Mammary epithelial cell (primary cell): ENCODE results near the gene RHBDF1.

Experiments
- CTCF ChIP-seq, 2 donors: IDR thresholded peaks in 1 of 2; conservative IDR thresholded peaks in 1 of 2; 2 replicates each; pipeline ENCODE4 v1.5.1; 2011 to 2012; ENCODE audit warnings: inconsistent platforms in 2 of 2, low read length in 2 of 2, mild to moderate bottlenecking in 2 of 2, control low read depth in 1 of 2, low read depth in 1 of 2; ENCODE audit not compliant: insufficient read depth in 1 of 2; ENCODE audit errors: extremely low read depth in 1 of 2
- EZH2 ChIP-seq: IDR thresholded peaks from 2 replicates; pipeline ENCODE4 v1.6.1; 2012; ENCODE audit warnings: low read length, inconsistent platforms, borderline replicate concordance

DNA sequence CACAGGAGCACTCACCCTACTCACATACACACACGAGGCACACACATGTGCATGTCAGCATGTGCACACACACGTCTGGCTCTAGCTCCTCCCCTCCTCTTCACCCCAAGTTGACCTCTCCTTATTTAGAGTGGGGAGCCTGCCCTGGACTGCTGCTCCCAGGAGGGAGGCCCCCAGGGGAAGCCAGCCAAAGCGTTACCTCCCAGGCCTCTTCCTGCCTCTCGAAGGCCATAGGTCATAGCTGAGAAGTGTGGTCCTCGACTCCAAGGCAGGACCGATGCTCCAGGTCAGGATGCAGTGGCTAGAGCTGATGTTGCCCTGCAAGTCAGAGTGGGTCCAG lies 37.8 kb downstream of the RHBDF1 start:
- no peak for TF ChIP-seq CTCF (conservative IDR thresholded peaks at IDR 0.05 in 1 of 2, IDR thresholded peaks at IDR 0.05 in 1 of 2; ENCODE audit: extremely low read depth in 1 of 2, insufficient read depth in 1 of 2, low read depth in 1 of 2, low read length in 2 of 2)
- no peak for TF ChIP-seq EZH2
